ENCODE measurements around the gene BCAT1.

GRCh38 chr12:24822121-24822899 lies 126.6 kb downstream of the BCAT1 start:
- TF ChIP-seq EZH2phosphoT487 (IDR thresholded peaks at IDR 0.05; ENCODE audit: insufficient read depth, low read depth) (no peak), EZH2 (IDR thresholded peaks at IDR 0.05; ENCODE audit: insufficient read depth, poor library complexity, severe bottlenecking) (no peak)

All from GM23248 (cell line).